Measurements from ENCODE around the gene AUH. TPM values are rescaled to one million over a fixed set of nuclear protein-coding genes. Genes with fewer than 3 reads are reported as not detected.

Gene AUH, protein sequence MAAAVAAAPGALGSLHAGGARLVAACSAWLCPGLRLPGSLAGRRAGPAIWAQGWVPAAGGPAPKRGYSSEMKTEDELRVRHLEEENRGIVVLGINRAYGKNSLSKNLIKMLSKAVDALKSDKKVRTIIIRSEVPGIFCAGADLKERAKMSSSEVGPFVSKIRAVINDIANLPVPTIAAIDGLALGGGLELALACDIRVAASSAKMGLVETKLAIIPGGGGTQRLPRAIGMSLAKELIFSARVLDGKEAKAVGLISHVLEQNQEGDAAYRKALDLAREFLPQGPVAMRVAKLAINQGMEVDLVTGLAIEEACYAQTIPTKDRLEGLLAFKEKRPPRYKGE
- total RNA-seq: 71.4 TPM

DNA sequence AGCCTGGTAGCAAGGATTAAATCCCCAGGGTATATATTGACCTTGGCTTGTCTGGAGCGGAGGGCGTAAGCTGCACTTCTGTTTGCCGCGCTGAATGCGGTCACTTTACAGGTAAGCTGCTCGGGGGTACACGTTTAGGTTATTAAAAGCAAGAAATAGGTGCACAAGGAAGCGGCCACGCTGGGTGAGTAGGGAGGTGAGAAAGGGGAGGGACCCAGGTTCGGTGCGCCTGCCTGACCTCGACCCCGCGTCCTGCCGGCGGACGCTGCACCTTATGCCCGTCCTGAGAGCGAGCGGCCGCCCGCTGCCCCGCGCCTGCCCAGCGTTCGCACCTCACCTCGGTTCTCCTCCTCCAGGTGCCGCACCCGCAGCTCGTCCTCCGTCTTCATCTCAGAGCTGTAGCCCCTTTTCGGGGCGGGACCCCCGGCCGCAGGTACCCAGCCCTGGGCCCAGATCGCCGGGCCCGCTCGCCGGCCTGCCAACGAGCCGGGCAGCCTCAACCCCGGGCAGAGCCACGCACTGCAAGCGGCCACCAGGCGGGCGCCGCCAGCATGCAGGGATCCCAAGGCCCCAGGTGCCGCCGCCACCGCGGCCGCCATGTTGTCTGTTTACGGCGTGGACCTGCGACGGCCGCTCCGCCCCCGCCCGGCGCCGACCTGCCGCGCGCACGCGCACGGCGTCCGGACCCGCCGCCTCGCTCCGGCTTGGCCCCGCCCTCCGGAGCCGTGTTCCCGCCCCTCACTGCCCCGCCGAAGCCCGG, at the start of gene AUH:
AUH (minus strand) TSS at position 628 of the 760 bp plus-strand sequence; CDS start at position 599, 29 bp downstream.

Other genes starting within 250 kb of the AUH start
- gene NFIL3, start 61.9 kb upstream of the AUH start, total RNA-seq: 24.3 TPM

Data from metanephros (tissue), 1 donor.